ENCODE results near the gene RBM38. TPM values are rescaled to one million over a fixed set of nuclear protein-coding genes. Genes with fewer than 3 reads are reported as not detected.

The RBM38 gene
- total and polyA plus RNA-seq, 10 of the 15 experiments (the other 5 are each of a cell fraction or from before 2014, with no cell fraction given) = 0.32 to 118 (median 25.2) TPM

GRCh38 chr20:57378646-57379262 lies 12.4 kb upstream of the RBM38 start (continued):
- TF ChIP-seq EP300 (IDR thresholded peaks at IDR 0.05; ENCODE audit: borderline replicate concordance in 1 of 2, control insufficient read depth in 1 of 2, low read depth in 2 of 2, low read length in 2 of 2) (no peak), FOXM1 (IDR thresholded peaks at IDR 0.05; ENCODE audit: low read depth, low read length) (peak; percentile 30; the same call in 1 of the 2 replicates), PML (IDR thresholded peaks at IDR 0.05; ENCODE audit: low read length) (no peak), E2F4 (IDR thresholded peaks at IDR 0.05; ENCODE audit: low read depth, low read length) (no peak), RFX5 (IDR thresholded peaks at IDR 0.05; ENCODE audit: low read depth, low read length) (no peak), NR2C1 (IDR thresholded peaks at IDR 0.05) (no peak), YY1 (IDR thresholded peaks at IDR 0.05; ENCODE audit: low read depth, low read length) (no peak)
- TF ChIP-seq, protein P1, sequence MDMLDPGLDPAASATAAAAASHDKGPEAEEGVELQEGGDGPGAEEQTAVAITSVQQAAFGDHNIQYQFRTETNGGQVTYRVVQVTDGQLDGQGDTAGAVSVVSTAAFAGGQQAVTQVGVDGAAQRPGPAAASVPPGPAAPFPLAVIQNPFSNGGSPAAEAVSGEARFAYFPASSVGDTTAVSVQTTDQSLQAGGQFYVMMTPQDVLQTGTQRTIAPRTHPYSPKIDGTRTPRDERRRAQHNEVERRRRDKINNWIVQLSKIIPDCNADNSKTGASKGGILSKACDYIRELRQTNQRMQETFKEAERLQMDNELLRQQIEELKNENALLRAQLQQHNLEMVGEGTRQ (IDR thresholded peaks at IDR 0.05; ENCODE audit: borderline replicate concordance, low read depth, low read length) = no peak

DNA sequence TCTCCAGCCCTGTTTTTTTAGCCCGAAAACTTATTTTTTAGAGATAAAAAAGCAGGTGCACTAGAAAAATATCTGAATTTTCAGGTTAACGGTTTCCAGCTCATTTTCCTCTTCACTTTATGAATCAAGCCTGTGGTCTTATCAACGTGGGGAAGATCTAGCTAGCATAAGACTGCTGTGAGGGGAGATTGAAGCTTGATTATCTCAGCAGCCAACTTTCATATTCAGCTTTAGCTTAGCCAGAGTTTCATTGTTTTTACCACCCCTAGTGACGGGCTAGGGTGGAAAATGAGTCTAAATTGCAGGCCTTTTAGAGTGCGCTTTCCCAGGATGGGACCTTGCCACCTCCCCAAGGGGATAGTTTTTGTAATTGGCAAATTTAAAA lies 11.9 kb upstream of the RBM38 start:
- POLR2A ChIA-PET = interaction anchor here (0.6 to 0.9 kb wide), 2 partner anchors 18 to 49 kb away, joined by 3 read pairs; no protein-coding TSS in a partner anchor
- no peak overlapping the region for H2AFZ ChIP-seq (ENCODE audit: control insufficient read depth, low read depth, low read length)
- no peak for ATAC-seq
- TF ChIP-seq HCFC1 (IDR thresholded peaks at IDR 0.05; ENCODE audit: low read length) (no peak), MEF2B (IDR thresholded peaks at IDR 0.05; ENCODE audit: partially characterized antibody, poor library complexity, severe bottlenecking) (no peak), YBX1 (IDR thresholded peaks at IDR 0.05) (no peak)
- TF ChIP-seq, protein P2, sequence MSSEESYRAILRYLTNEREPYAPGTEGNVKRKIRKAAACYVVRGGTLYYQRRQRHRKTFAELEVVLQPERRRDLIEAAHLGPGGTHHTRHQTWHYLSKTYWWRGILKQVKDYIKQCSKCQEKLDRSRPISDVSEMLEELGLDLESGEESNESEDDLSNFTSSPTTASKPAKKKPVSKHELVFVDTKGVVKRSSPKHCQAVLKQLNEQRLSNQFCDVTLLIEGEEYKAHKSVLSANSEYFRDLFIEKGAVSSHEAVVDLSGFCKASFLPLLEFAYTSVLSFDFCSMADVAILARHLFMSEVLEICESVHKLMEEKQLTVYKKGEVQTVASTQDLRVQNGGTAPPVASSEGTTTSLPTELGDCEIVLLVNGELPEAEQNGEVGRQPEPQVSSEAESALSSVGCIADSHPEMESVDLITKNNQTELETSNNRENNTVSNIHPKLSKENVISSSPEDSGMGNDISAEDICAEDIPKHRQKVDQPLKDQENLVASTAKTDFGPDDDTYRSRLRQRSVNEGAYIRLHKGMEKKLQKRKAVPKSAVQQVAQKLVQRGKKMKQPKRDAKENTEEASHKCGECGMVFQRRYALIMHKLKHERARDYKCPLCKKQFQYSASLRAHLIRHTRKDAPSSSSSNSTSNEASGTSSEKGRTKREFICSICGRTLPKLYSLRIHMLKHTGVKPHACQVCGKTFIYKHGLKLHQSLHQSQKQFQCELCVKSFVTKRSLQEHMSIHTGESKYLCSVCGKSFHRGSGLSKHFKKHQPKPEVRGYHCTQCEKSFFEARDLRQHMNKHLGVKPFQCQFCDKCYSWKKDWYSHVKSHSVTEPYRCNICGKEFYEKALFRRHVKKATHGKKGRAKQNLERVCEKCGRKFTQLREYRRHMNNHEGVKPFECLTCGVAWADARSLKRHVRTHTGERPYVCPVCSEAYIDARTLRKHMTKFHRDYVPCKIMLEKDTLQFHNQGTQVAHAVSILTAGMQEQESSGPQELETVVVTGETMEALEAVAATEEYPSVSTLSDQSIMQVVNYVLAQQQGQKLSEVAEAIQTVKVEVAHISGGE (CRISPR knock-in tag; IDR thresholded peaks at IDR 0.05) = no peak
- TF ChIP-seq, protein P1 (IDR thresholded peaks at IDR 0.05; ENCODE audit: borderline replicate concordance, low read depth, low read length) = no peak

More for the DNA sequence above, 11.9 kb upstream of the RBM38 start:
- DNase-seq (ENCODE audit: low read depth, low spot score) (no peak), FAIRE-seq (no peak)
- Histone ChIP-seq H3K4me2 (ENCODE audit: control insufficient read depth, insufficient read depth) (no peak overlapping the region), H3K27ac (ENCODE audit: control insufficient read depth, insufficient read depth) (peak overlapping the region; percentile 26; the same call in 1 of the 2 replicates), H3K9ac (ENCODE audit: control insufficient read depth, insufficient read depth, low read length) (no peak overlapping the region), H3K4me3 (no peak overlapping the region), H3K79me2 (ENCODE audit: control insufficient read depth, insufficient read depth, low read length) (no peaks in the 10 kb centered on the region), H4K20me1 (ENCODE audit: control insufficient read depth, insufficient read depth) (no peaks in the 10 kb centered on the region), H3K27me3 (replicated peaks in 1 of 2; ENCODE audit: control insufficient read depth in 2 of 2, insufficient read depth in 2 of 2, low read length in 1 of 2) (no peaks in the 10 kb centered on the region), H3K4me1 (ENCODE audit: control insufficient read depth, insufficient read depth, low read length) (peaks cover 11% of the 10 kb centered on the region; the same call in 1 of the 2 replicates), H3K9me3 (replicated peaks; ENCODE audit: control insufficient read depth, insufficient read depth, low read length) (no peaks in the 10 kb centered on the region), H3K36me3 (ENCODE audit: control insufficient read depth in 2 of 2, insufficient read depth in 2 of 2, low read length in 1 of 2) (peaks cover 25 to 29% of the 10 kb centered on the region in 2 experiments)
- ChIA-PET SMC1A (ENCODE audit: uncharacterized antibody, unreplicated experiment) (interaction anchor here (0.6 to 7.1 kb wide), 7 partner anchors 11 to 120 kb away, joined by 3 to 48 read pairs (median 27); no protein-coding TSS in a partner anchor), RAD21 (ENCODE audit: unreplicated experiment) (interaction anchor here (0.8 to 1.8 kb wide), 3 partner anchors 10 to 23 kb away, joined by 3 to 5 read pairs (median 4); partner anchors contain the start of gene RBM38), CTCF (interaction anchor here (1.0 to 5.6 kb wide), 11 partner anchors 10 to 217 kb away, joined by 3 to 47 read pairs (median 6); no protein-coding TSS in a partner anchor)
- no TSS peak for BruUV-seq (replicated peaks)
- in situ Hi-C loops (cut with MboI) = loop anchor here (25.0 kb wide), 1 partner anchor 1283 kb away; the partner anchor contains the start of gene STX16
- intact Hi-C loops (cut with micrococcal nuclease; ENCODE audit: unreplicated experiment) = no loop called here
- 60% methylated on average over 5 of the region's 5 CpGs for WGBS (ENCODE audit: insufficient coverage, insufficient replicate concordance, low lambda C conversion rate, missing lambda C conversion rate)

Measured in GM12878 (cell line).